SHP77 treated with DMSO at 0.1 percent for 48 hours (cell line): ENCODE data around the gene CSTF2.
"Not testable (repeated sequence)": the region's sequence is repeated elsewhere in the genome, so short reads cannot be mapped to it uniquely, and the experiment has no call there.

Experiments
- DNase-seq: peaks from one replicate; lab custom pipeline; 2025; lab: John Stamatoyannopoulos, UW

Gene CSTF2, protein sequence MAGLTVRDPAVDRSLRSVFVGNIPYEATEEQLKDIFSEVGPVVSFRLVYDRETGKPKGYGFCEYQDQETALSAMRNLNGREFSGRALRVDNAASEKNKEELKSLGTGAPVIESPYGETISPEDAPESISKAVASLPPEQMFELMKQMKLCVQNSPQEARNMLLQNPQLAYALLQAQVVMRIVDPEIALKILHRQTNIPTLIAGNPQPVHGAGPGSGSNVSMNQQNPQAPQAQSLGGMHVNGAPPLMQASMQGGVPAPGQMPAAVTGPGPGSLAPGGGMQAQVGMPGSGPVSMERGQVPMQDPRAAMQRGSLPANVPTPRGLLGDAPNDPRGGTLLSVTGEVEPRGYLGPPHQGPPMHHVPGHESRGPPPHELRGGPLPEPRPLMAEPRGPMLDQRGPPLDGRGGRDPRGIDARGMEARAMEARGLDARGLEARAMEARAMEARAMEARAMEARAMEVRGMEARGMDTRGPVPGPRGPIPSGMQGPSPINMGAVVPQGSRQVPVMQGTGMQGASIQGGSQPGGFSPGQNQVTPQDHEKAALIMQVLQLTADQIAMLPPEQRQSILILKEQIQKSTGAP

DNA sequence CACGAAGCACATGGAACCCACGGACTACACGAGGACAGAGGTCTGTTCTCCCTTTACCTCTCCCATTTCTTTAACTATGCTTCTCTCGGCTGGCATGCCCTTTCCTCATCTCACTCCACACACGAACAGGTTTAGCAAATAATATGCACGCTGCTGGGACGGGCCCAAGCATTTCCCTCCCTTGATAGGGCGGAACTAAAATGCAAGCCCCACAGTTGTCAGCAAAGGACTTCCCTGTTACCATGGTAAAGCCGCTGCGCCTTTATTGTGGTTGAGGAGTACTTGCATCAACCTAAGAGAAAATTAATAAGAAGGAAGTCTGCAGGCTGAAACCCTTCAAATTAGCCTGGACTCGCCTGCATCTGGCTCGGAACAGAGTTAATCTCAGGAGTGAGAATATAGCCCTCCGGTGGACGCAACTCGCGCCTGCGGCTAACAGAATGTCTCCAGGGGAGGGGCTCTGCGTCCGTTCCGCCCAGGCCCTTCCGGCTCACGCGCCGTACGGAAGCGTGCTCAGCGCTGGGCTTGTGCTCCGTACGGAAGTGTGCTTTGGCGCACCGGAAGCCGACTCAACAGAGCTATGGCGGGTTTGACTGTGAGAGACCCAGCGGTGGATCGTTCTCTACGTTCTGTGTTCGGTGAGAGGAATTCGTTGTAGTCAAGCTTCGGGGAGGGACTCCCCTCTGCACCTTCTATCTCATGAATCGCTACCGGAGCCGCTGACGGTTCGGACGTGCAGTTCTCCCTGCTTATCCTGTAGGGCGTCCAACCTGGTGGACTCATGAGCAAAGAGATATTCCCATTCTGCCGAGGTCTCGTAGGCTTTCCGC is at the start of gene CSTF2:
CSTF2 (plus strand) TSS at position 555 of the 830 bp plus-strand sequence; CDS start at position 581, 26 bp downstream.
- DNase-seq, result peak; percentile 60

DNA sequence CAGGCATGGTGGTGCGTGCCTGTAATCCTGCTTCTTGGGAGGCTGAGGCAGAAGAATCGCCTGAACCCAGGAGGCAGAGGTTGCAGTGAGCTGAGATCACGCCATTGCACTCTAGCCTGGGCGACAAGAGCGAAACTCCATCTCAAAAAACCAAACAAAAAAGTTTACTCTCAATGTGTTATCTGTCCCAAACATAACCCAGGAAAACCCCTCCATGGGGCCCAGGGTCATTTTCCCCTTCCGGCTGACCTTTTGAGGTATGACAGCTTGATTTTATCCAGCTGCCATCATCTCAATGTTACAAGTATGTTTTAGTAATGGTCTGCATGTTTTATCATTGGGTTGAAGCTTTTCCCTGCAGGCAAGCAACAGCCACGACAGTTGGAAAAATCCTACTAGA is 23.8 kb upstream of the CSTF2 start:
- not testable (repeated sequence) for DNase-seq

DNA sequence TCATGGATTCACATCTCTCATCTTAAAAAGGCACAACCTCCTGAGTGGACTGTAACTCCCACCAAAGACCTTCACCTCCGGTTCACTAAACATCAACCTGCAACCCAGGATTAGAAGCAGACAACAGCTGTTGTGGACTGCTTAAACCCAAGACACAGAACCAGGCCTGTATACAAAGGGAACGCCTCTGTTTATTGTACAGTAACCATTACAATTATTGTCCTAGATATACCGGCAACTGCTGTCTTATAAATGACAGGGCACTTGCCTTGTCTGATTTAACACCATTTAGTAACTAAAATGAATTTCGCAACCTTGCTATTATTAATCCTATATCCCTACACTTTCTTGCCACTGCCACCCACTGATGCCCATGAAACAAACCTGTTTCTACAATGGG is 22.8 kb upstream of the CSTF2 start:
- no peak for DNase-seq

DNA sequence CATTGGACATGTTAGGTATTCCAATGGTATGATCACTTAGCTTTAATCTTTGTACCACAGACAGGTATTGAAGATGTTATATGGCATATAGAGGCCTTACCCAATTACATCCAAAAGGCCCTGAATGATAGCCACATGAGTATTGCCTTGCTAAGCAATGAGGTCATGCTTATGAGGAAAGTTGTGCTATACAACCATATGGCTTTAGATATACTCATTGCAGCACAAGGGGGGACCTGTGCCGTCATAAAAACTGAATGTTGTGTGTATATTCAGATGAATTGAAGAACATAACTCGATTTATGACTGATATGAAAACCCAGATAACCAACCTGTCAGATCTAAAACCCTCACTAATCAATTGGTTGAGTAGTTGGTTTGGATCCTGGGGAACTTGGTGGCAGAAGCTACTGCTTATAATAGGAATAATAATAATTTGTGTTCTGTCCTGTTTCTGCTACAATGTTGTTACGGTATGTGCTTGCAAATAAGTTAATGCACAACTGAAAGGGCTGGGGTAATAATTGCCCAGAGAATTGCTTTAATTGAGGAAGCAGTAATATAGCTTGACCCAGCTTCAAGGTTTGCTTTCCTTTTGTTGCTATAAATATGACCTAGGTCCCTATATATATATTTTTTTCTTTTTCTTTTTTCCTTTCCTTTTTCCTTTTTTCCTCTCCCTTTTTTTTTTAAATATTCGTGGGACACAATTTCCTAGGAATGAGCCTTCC is 21.5 kb upstream of the CSTF2 start:
- DNase-seq, result no peak

DNA sequence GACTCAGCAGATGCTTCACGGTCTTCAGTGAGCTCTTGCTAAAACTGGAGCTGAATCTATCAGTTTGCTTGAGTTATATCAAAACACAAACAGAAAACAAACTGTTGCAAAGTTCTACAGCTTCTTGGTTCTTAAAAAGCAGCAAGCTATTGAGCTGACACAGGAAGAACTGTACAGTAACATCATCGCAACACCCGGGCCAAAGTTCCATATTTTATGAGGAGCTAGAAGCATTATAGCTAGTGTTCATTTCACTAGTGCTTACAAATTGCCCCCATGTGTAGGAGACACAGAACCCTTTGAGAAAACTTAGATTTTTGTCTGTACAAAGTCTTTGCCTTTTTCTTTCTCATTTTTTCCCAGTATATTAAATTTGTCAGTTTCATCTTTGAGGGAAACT is 17.3 kb upstream of the CSTF2 start:
- no peak for DNase-seq

DNA sequence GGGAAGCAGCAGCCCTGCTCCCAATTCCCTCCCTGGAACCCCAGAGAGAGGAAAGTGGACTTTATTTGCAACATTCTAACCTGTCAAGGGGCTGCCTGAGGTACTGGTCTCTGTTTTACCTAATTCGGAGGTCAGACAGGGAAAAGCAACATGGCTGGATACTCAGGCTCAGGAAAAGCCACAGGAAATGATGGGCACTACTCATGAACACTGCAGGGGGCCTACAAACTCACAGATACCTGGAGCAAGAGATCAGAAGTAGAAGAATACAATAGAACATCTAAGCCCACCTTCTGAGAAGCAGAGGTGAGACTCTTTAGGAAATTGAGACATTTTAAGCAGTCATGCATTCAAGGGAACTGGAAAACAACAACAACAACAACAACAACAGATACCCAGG is 15.4 kb upstream of the CSTF2 start:
- DNase-seq, result no peak

DNA sequence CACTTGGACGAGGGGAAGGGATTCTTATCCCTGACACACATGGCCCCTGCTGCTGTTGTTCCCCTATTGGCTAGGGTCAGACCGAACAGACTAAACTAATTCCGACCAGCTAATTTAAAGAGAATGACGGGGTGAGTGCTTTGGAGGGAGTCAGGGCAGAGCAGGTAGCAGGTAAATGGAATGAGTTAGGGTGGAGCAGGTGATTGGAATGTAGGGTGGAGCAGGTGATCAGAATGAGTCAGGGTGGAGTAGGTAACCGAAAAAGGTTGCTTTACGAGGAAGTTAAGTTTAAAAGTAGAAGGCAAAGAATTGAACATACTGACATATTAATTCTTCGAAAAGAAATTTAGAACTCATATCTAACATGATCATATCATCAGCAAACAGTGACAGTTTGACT is 11.9 kb upstream of the CSTF2 start:
- not testable (repeated sequence) for DNase-seq

DNA sequence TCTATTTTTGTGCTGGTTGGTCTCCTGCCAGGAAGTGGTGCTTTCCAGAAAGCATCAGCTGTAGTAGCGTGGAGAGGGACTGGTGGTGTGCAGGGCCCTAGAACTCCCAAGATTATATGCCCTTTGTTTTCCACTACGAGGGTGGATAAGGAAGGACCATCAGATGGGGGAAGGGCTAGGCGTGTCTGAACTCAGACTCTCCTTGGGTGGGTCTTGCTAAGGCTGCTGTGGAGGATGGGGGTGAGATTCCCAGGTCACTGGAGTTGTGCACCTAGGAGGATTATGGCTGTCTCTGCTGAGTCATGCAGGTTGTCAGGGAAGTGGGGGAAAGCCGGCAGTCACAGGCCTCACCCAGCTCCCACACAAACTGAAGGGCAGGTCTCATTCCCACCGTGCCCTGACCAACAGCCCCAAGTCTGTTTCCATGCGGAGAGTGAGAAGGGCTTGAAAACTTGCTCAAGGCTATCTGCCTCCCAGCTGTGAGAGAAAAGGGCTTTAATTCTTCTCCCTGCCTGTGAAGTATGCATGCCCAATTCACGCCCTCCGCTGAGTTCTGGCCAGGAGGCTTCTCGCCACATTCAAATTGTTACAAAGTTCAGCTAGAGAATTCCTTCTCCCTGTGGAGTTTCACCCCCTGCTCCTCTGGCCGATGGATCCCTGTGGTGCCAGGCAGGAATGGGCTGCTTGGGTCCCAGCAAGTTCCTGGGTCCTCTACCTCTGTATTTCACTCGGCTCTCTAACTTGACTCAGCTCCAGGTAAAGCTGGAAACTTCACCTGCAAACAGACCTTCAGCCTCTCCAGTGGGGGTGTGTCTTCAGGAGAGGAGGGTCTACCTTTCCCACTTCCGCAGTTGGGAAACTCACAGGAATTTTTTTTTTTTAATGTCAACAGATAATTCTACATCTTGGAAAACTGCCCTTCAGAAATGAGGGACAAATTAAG is 7.7 kb upstream of the CSTF2 start:
- no peak for DNase-seq

DNA sequence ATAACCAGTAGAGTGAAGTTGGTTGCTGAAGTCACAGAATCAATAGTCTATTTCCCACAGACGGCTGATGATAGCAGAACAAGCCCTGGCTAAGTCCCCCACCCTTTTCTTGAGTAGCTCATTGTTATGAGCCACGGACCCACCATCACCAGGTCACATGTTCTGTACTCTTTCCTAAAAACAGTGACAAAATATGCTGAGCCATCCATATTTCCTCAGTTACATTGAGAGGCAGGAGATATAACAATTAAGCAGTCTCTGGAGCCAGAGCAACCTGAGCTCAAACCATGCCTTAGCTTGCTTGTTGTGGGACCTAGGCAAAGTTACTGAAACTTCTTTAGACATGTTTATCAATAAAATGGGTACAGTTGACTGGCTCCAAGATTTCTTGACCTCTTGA is 2.9 kb upstream of the CSTF2 start:
- DNase-seq, result no peak

DNA sequence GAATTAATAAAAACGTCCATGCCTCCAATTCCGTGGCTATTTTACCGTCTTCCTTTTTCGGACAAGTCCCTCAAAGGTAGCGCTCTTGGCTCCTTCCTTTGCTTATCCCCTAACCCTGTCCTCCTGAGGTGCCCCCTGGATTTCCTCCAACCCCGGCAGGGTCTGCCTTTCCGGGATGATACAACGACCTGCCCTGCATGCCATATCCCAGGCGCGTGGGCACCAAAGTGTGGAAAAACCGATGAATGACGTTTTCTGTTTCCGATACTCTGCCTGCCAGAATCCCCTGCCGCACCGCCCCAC is 706 bp upstream of the CSTF2 start:
- no peak for DNase-seq

DNA sequence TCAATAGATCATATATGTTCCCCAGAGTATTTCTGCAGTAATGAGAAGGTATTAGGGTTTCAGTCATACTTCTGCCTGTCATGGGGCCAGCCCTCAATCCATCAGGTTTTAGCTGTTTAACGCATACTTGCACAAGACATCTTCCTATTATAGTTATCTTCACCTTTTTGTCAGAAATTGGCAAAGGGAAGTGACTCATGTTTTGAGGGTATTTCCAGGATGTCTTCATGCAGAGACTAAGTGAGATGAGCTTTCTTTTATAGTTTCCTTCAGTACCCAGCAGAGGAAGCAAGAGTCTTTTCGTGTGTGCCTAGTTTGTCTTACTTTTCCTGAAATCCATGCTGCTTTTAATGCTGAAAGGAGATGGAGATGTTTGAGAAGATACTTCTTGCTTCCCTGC is 9.5 kb downstream of the CSTF2 start:
- no peak for DNase-seq

DNA sequence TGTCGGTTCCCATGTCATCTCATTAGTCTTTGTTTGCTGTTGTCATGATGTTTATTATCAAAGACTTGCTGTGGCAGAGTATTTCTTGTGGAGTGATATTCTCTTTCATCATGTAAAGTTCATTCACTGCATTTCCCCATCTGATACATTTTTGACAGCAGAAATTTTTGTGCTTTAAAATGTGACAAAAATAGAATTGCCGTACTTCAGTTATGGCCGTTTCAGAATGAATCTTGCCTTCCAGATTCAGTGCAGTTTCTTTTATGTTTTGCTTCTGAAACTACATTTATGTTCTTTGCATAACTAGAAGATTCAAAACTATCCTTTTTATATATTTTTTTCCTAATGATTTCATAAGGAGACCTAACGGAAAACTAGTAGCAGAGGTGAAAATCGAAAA is 10.0 kb downstream of the CSTF2 start:
- no peak for DNase-seq

DNA sequence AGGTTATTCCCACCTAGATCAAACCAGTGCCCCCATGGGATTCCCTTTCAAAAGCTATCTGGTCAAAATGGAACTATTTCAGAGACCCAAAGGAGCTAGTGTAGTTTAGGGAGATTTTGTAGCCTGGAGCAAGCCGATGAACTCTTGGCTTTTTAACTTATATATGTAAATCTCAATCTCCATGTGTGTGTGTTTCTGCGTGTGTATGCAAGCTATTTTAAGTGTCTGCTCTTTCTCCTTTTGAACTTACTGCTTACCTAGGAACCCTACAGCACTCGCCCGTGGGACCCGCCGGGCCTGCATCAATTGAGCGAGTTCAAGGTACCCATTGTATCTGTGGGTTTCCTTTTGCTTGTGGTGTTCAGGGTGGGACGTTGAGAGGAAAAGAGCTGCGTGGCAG is 10.4 kb downstream of the CSTF2 start:
- no peak for DNase-seq

DNA sequence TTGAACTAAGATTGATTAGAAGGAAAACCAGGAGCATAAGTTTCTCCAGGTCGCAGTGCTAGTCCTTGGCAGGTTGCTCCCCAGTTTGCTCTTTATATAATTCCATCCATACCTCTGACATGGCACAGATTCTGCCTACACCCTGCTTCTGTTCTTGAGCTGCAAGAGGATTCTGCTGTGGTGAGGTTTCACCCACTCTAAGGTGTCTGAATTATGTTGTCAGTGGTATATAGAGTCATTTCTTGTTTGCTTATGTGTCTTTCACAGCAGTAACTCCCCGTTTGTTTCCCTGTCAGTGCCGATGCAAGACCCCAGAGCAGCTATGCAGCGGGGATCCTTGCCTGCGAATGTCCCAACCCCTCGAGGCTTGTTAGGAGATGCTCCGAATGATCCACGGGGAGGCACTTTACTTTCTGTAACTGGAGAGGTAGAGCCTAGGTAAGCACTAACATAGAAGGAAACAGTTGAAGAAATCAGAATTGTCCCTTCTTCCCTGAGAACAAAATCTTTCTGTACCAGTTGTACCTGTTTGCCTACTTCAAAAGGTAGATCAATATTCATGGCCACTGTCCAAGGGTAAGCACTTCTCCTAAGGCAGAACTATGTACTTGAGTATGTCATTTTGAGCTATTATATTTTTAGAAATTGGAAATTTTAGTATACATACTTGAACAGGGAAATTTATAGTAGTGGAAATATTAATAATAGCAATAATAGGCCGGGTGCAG is 11.2 kb downstream of the CSTF2 start:
- DNase-seq, result no peak

DNA sequence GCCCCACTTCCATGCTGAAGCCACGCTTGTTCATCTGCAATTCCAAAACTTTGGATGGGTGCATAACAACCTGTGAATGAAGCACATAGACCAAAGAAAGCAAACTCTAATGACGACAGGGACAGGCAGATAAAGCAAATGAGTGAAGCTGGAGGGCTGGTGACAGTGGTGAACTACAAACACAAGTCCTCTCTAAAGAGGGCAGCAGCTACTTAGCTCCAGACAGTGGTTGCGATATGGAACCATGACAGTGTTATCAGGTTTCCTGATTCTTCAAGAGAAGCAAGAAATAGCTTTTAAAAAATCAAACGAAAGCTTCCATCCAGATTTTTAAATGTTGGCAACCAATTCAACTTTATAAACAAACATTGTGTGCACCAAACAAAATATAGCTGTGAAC is 30.1 kb downstream of the CSTF2 start:
- no peak for DNase-seq

DNA sequence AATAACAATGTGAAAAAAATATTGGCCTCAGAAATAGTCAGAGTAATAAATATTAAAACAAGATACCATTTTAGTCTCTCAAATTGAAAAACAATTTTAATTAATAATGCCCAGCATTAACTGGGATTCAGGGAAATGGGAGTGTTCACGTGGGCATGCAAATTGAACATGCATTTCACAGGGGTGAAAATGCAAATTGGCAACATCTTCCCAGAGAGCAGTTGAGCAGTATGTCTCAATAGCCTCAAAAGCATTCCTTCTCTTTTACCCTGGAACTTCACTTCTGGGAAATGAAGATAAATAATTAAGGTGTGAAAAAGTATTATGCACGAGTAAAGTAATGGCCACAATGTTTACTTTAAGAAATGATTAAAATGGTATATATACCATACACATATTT is 32.6 kb downstream of the CSTF2 start:
- DNase-seq, result no peak

DNA sequence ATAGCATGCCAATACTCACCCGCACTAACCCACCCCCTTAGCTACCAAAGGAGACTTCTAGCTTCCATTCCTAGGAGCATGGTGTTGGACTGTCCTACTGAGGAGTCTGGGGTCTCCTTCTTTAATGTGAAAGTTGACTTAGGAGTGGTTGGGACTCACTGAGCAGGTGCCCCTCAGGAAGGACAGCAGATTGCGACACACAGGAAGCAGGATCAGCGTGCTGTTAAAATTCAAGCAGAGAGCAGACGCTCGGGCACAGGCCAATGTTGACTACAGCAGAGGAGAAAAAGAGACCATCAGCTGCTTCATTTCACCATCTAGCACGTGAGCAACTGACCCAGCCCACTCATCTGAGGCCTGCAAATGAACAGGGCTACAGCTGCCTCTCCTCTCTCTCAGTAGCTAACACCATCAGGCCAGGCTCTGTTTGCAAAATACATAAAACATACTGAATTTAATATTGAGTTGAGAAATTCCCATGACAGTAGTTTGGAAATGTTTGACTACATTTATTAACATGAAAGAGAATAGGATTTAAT is 43.2 kb downstream of the CSTF2 start:
- DNase-seq, result no peak

DNA sequence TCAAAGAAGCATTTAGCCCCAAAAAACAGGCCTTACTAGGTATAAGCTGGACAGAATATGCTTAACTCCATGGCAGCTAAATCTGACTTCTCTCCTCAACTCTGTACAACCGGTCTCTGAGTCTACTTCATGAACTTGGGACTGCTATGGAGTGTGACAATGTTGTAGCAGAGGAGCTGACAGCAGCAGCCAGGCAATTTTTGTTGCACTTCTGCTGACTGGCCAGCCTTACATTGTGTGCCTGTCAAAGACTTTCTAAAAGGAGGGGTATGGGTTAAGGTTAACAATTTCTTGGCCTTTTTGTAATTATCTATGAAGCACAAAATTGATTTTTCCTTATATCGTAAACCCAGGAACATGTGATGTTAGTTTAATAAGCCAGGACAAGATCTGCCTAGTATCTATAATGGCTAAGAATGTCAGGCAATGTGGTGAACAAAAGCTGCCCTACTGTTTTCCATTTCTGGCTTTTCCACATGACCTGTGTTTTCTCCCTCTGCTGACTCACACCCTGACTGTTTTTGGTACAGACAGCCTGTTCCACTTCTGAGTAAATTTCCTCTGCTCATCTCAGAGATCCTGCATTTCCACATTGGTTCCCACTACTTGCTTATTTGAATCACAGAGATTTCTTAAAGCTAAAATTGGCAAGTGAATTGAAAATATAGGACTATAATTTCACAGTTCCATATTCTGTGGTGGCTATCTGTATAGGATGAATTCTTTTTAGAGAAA is 44.6 kb downstream of the CSTF2 start:
- no peak for DNase-seq

DNA sequence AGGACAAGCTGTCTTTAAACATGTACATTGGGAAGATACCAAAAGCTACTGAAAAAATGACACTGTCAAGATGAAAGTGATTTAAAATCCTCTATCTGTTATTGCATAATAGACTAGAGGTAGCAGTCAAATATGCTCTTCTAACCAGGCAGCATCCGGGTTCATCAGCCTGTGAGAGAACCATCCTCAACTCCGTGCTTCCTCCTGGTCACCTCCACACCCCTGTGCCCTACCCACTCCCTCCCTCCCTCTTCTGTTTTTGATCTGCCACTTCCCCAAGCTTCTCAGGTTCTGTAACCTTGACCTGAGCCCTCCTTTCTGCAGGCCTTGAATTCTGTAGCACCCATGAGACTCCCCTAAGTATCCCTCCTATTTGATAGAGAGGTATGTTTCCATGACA is 48.1 kb downstream of the CSTF2 start:
- DNase-seq, result no peak

DNA sequence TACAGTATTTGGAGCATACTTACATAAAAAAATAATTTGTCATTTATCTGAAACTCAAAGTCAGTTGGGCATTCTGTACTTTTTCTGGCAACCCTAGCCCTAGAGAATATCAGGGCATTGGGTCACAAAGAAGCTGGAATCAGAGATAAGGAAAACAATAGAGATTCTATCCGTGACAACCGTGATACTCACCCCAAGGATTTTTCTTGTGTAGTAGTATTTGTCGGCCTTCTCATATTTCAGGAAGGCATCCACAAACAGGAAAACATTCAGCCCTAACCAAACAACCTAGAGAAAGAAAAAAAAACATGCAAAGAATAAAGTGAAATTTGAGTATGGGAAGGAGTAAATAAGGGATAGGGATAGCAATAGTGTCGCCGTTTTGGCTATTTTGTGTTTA is 50.3 kb downstream of the CSTF2 start:
- DNase-seq, result no peak
